Neural cell (in vitro differentiated cells): ENCODE measurements around the gene SKI. TPM values are rescaled to one million over a fixed set of nuclear protein-coding genes. Genes with fewer than 3 reads are reported as not detected.

ENCODE experiments used
- H2AFZ ChIP-seq: fragments of 200-600, 300-800 bp; sonication (generic), shearing (Covaris generic); 2 replicates; pipeline ENCODE4 v1.6.0; 2014; ENCODE audit warnings: low read depth, mild to moderate bottlenecking, antibody characterized with exemption, low read length, moderate library complexity
- H3F3A ChIP-seq: fragments of 200-600 bp; shearing (Covaris generic); 2 replicates; pipeline ENCODE4 v1.6.1; 2016; ENCODE audit warnings: mild to moderate bottlenecking, moderate library complexity, mixed read lengths, antibody characterized with exemption, low read length; ENCODE audit not compliant: insufficient read depth, poor library complexity, severe bottlenecking
- H3K27ac ChIP-seq: fragments of 200-600, 300-800 bp; sonication (generic), shearing (Covaris generic); 2 replicates; pipeline ENCODE4 v1.5.1; 2014; ENCODE audit warnings: mild to moderate bottlenecking, low read length, moderate library complexity
- H3K27me3 ChIP-seq: fragments of 300-800, 200-600 bp; sonication (generic), shearing (Covaris generic); 2 replicates; pipeline ENCODE4 v1.6.0; 2014; ENCODE audit warnings: mild to moderate bottlenecking, low read depth, low read length, moderate library complexity; ENCODE audit not compliant: insufficient read depth
- H3K36me3 ChIP-seq: fragments of 300-800, 200-600 bp; sonication (generic), shearing (Covaris generic); 2 replicates; pipeline ENCODE4 v1.5.1; 2014; ENCODE audit warnings: mild to moderate bottlenecking, antibody characterized with exemption, low read length, moderate library complexity; ENCODE audit not compliant: insufficient read depth
- H3K4me2 ChIP-seq: fragments of 300-800, 200-600 bp; sonication (generic), shearing (Covaris generic); 2 replicates; pipeline ENCODE4 v1.6.0; 2014; ENCODE audit warnings: mild to moderate bottlenecking, low read length
- H3K4me3 ChIP-seq: fragments of 300-800, 200-600 bp; sonication (generic), shearing (Covaris generic); 2 replicates; pipeline ENCODE4 v1.5.1; 2014; ENCODE audit warnings: mild to moderate bottlenecking, low read length, moderate library complexity
- H3K79me2 ChIP-seq: fragments of 200-600 bp; shearing (Covaris generic); replicated peaks from 2 replicates; pipeline ENCODE4 v1.6.0; 2014; ENCODE audit warnings: mild to moderate bottlenecking, low read length, moderate library complexity; ENCODE audit not compliant: insufficient read depth
- H3K9ac ChIP-seq: fragments of 300-800, 200-600 bp; sonication (generic), shearing (Covaris generic); 2 replicates; pipeline ENCODE4 v1.6.1; 2016; ENCODE audit warnings: mild to moderate bottlenecking, low read length, mixed read lengths
- H3K9me2 ChIP-seq: fragments of 200-600 bp; shearing (Covaris generic); 2 replicates; pipeline ENCODE4 v1.6.1; 2016; ENCODE audit warnings: mild to moderate bottlenecking, low read length, mixed read lengths; ENCODE audit not compliant: insufficient read depth
- H3K9me3 ChIP-seq: fragments of 200-600, 300-800 bp; sonication (generic), shearing (Covaris generic); 2 replicates; pipeline ENCODE4 v1.6.1; 2016; ENCODE audit warnings: mild to moderate bottlenecking, mixed run types, low read length, moderate library complexity, mixed read lengths
- H4K20me1 ChIP-seq: fragments of 200-600 bp; shearing (Covaris generic); 2 replicates; pipeline ENCODE4 v1.6.1; 2016; ENCODE audit warnings: mild to moderate bottlenecking, mixed run types; ENCODE audit not compliant: insufficient read depth
- EP300 ChIP-seq: fragments of 450-650 bp; conservative IDR thresholded peaks from 2 replicates; pipeline ENCODE4 v1.6.1; 2014; ENCODE audit warnings: antibody characterized with exemption, mild to moderate bottlenecking, moderate library complexity; ENCODE audit not compliant: poor library complexity, severe bottlenecking
- EZH2 ChIP-seq: fragments of 200-600, 300-800 bp; shearing (Covaris generic), sonication (generic); IDR thresholded peaks from 2 replicates; pipeline ENCODE4 v1.6.1; 2014; ENCODE audit warnings: antibody characterized with exemption, low read length, borderline replicate concordance, mild to moderate bottlenecking; ENCODE audit not compliant: insufficient read depth, poor library complexity, severe bottlenecking
- POLR2AphosphoS5 ChIP-seq: IDR thresholded peaks from 2 replicates; pipeline ENCODE4 v1.6.1; 2012
- RAD21 ChIP-seq: fragments of 450-650 bp; conservative IDR thresholded peaks from 2 replicates; pipeline ENCODE4 v1.6.1; 2014; ENCODE audit warnings: antibody characterized with exemption, mild to moderate bottlenecking, moderate library complexity
- SMC3 ChIP-seq: fragments of 450-650 bp; conservative IDR thresholded peaks from 2 replicates; pipeline ENCODE4 v1.6.1; 2014; ENCODE audit warnings: antibody characterized with exemption, mild to moderate bottlenecking, moderate library complexity; ENCODE audit not compliant: poor library complexity
- TAF1 ChIP-seq: IDR thresholded peaks from 2 replicates; pipeline ENCODE4 v1.6.1; 2012; ENCODE audit warnings: low read depth
- polyA plus RNA-seq: library from polyadenylated mRNA; depleted of rRNA; stranded (reverse); fragments of >200 nt; gene quantifications from 2 replicates; pipeline ENCODE4 v1.2.3, GENCODE V29; 2014
- TF ChIP-seq, protein P1 (sequence below): fragments of 450-650 bp; IDR thresholded peaks from 2 replicates; pipeline ENCODE4 v1.5.1; 2014; ENCODE audit warnings: antibody characterized with exemption, mild to moderate bottlenecking, moderate library complexity; ENCODE audit not compliant: poor library complexity, severe bottlenecking
- TF ChIP-seq, protein P2 (sequence below): IDR thresholded peaks from 2 replicates; pipeline ENCODE4 v1.6.1; 2012; ENCODE audit warnings: borderline replicate concordance

Gene SKI
- polyA plus RNA-seq, 1 donor from 2014 or later = 4.1 TPM

DNA sequence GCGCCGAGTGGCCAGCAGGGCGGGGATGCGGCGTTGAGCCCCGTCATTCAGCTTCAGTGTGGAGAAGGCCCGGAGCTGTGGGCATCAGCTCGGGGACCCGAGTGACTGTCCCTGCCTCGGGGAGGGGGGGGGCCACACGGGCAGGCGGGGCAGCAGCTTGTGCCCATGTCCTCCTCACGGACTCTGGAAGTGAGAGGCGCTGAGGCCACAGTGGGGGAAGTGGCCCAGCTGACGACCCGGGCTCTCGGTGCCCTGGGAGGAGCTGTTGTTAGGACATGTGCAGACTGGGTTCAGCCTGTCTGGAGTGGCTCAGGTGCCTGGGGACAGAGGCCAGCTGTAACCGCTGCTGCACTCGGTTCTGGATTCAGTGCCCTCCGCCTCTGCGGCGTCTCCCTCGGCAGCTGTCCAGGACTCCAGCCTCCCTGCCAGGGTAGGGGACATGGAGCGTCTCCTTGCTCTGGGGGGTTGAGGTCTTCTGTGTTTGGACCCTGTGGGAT lies 71.1 kb downstream of the SKI start:
- Histone ChIP-seq H3F3A (no peaks in the 10 kb centered on the region), H3K4me3 (no peak overlapping the region), H2AFZ (no peak overlapping the region), H4K20me1 (peaks cover 4% of the 10 kb centered on the region), H3K4me2 (no peak overlapping the region), H3K27me3 (no peaks in the 10 kb centered on the region), H3K27ac (no peak overlapping the region), H3K36me3 (no peaks in the 10 kb centered on the region), H3K9me3 (no peaks in the 10 kb centered on the region), H3K79me2 (peaks cover 37% of the 10 kb centered on the region), H3K9ac (no peak overlapping the region), H3K9me2 (no peaks in the 10 kb centered on the region)
- TF ChIP-seq EZH2 (no peak), TAF1 (no peak)
- TF ChIP-seq, protein P1, sequence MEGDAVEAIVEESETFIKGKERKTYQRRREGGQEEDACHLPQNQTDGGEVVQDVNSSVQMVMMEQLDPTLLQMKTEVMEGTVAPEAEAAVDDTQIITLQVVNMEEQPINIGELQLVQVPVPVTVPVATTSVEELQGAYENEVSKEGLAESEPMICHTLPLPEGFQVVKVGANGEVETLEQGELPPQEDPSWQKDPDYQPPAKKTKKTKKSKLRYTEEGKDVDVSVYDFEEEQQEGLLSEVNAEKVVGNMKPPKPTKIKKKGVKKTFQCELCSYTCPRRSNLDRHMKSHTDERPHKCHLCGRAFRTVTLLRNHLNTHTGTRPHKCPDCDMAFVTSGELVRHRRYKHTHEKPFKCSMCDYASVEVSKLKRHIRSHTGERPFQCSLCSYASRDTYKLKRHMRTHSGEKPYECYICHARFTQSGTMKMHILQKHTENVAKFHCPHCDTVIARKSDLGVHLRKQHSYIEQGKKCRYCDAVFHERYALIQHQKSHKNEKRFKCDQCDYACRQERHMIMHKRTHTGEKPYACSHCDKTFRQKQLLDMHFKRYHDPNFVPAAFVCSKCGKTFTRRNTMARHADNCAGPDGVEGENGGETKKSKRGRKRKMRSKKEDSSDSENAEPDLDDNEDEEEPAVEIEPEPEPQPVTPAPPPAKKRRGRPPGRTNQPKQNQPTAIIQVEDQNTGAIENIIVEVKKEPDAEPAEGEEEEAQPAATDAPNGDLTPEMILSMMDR = no peak

DNA sequence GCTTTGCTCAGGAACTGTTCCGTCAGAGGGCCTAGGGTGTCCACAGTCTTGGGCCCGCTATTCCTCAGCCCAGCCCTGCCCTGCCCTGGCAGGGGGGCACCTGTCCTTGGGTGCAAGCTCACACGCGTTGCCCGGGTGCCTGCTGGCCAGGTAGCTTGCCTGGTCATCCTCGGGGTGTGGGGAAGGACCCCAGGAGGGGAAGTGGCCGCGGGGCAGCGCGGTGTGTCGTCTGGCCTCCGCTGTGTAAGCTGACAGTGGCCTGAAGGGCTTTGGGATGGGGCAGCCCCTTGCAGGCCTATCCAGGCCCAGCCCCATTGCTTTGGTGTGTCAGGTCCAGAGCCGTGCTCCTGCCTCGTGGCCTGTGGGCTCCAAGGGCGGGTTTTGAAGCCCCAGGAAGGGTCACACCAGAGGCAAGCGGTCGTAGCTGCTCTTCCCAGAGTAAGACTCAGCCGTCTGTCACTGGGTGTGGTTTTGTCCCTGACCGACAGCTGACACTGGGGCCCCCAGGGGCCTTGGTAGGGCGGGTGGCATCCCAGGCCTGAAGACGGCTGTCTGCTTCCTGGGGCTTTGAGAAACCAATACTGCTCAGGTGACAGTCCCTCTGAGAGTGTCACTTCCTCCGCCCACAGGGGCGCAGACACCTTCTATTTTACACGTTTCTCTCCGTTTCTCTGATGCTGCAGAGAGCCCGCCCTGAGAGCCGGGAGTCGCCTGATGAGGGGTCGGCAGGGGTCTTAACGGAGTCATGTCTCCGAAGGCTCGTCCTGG lies 72.1 kb downstream of the SKI start:
- Histone ChIP-seq H2AFZ (no peak overlapping the region), H3K79me2 (peaks cover 34% of the 10 kb centered on the region), H3K9ac (no peak overlapping the region), H3K27ac (no peak overlapping the region), H3K4me2 (no peak overlapping the region), H3K36me3 (no peaks in the 10 kb centered on the region), H3F3A (no peaks in the 10 kb centered on the region), H3K4me3 (no peak overlapping the region), H3K9me3 (no peaks in the 10 kb centered on the region), H3K27me3 (no peaks in the 10 kb centered on the region), H3K9me2 (no peaks in the 10 kb centered on the region), H4K20me1 (peaks cover 4% of the 10 kb centered on the region)
- TF ChIP-seq POLR2AphosphoS5 (no peak), SMC3 (no peak), RAD21 (no peak), EP300 (no peak), EZH2 (no peak)
- TF ChIP-seq, protein P1 = no peak
- TF ChIP-seq, protein P2, sequence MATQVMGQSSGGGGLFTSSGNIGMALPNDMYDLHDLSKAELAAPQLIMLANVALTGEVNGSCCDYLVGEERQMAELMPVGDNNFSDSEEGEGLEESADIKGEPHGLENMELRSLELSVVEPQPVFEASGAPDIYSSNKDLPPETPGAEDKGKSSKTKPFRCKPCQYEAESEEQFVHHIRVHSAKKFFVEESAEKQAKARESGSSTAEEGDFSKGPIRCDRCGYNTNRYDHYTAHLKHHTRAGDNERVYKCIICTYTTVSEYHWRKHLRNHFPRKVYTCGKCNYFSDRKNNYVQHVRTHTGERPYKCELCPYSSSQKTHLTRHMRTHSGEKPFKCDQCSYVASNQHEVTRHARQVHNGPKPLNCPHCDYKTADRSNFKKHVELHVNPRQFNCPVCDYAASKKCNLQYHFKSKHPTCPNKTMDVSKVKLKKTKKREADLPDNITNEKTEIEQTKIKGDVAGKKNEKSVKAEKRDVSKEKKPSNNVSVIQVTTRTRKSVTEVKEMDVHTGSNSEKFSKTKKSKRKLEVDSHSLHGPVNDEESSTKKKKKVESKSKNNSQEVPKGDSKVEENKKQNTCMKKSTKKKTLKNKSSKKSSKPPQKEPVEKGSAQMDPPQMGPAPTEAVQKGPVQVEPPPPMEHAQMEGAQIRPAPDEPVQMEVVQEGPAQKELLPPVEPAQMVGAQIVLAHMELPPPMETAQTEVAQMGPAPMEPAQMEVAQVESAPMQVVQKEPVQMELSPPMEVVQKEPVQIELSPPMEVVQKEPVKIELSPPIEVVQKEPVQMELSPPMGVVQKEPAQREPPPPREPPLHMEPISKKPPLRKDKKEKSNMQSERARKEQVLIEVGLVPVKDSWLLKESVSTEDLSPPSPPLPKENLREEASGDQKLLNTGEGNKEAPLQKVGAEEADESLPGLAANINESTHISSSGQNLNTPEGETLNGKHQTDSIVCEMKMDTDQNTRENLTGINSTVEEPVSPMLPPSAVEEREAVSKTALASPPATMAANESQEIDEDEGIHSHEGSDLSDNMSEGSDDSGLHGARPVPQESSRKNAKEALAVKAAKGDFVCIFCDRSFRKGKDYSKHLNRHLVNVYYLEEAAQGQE = no peak
